GM21360 (cell line): Measurements from ENCODE around the gene HPCAL1.
"Not testable (repeated sequence)": the region's sequence is repeated elsewhere in the genome, so short reads cannot be mapped to it uniquely, and the experiment has no call there.

Experiments
- ATAC-seq: cut with Tn5 transposase; IDR thresholded peaks from one replicate; pipeline ENCODE4 v1.9.1; 2021; ENCODE audit warnings: mild to moderate bottlenecking, moderate library complexity; ENCODE audit not compliant: unreplicated experiment

The HPCAL1 gene

GRCh38 chr2:10452956-10453904 is 150.5 kb downstream of the HPCAL1 start:
- ATAC-seq = no peak

GRCh38 chr2:10453905-10454298 is 151.2 kb downstream of the HPCAL1 start:
- no peak for ATAC-seq

- no peak for ATAC-seq
These were observed 151.8 kb downstream of the HPCAL1 start for GRCh38 chr2:10454505-10454904.

- ATAC-seq = not testable (repeated sequence)
These were observed 154.5 kb downstream of the HPCAL1 start for GRCh38 chr2:10457195-10457594.

GRCh38 chr2:10457846-10458598 is 155.3 kb downstream of the HPCAL1 start:
- ATAC-seq = no peak

- no peak for ATAC-seq
These were observed 157.7 kb downstream of the HPCAL1 start for GRCh38 chr2:10460366-10460796.

GRCh38 chr2:10462178-10463083 is 159.7 kb downstream of the HPCAL1 start:
- ATAC-seq = no peak

- ATAC-seq = no peak
These were observed 163.2 kb downstream of the HPCAL1 start for GRCh38 chr2:10465910-10466309.

GRCh38 chr2:10466801-10467200 is 164.1 kb downstream of the HPCAL1 start:
- no peak for ATAC-seq

GRCh38 chr2:10467401-10467800 is 164.7 kb downstream of the HPCAL1 start:
- no peak for ATAC-seq

GRCh38 chr2:10469301-10469700 is 166.6 kb downstream of the HPCAL1 start:
- ATAC-seq = no peak

GRCh38 chr2:10469955-10470608 is 167.4 kb downstream of the HPCAL1 start:
- no peak for ATAC-seq

- ATAC-seq = no peak
These were observed 168.4 kb downstream of the HPCAL1 start for GRCh38 chr2:10471046-10471571.

GRCh38 chr2:10471955-10472354 is 169.3 kb downstream of the HPCAL1 start:
- ATAC-seq = no peak

- ATAC-seq = no peak
These were observed 170.5 kb downstream of the HPCAL1 start for GRCh38 chr2:10473121-10473756.

GRCh38 chr2:10475221-10475722 is 172.6 kb downstream of the HPCAL1 start:
- ATAC-seq = no peak

GRCh38 chr2:10475811-10476660 is 173.3 kb downstream of the HPCAL1 start:
- no peak for ATAC-seq

GRCh38 chr2:10476723-10477442 is 174.2 kb downstream of the HPCAL1 start:
- ATAC-seq = no peak
